OCI-LY7 (cell line): ENCODE data around the gene NOD2.

Experiments used
- EZH2phosphoT487 ChIP-seq: fragments of 200-600 bp; sonication (generic); IDR thresholded peaks from 2 replicates; pipeline ENCODE4 v1.6.1; 2018; ENCODE audit warnings: low read depth, borderline replicate concordance, mild to moderate bottlenecking, mixed run types, antibody characterized with exemption, low read length, moderate library complexity, mixed read lengths
- TF ChIP-seq, protein P1 (sequence below): fragments of 200-600 bp; sonication (generic); conservative IDR thresholded peaks from 2 replicates; pipeline ENCODE4 v1.5.1; 2014; ENCODE audit warnings: mild to moderate bottlenecking, antibody characterized with exemption, low read length, moderate library complexity, mixed read lengths

DNA sequence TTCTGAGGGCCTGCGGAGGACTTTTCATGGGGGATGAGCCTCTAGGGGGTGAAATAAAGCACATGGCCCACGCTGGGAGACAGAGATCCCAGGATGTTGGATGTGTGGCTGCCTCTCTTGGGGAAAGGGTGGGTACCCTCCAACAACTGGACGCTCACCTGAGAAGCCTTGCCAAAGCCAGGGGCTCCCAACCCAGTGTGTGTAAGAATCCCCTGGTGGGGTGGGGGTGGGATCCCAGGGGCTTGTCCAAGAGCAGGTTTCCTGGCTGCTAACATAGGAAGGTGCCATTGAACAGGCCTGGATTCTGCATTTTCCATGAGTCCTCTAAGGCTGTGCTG is 12.9 kb upstream of the NOD2 start:
- TF ChIP-seq, protein P1, sequence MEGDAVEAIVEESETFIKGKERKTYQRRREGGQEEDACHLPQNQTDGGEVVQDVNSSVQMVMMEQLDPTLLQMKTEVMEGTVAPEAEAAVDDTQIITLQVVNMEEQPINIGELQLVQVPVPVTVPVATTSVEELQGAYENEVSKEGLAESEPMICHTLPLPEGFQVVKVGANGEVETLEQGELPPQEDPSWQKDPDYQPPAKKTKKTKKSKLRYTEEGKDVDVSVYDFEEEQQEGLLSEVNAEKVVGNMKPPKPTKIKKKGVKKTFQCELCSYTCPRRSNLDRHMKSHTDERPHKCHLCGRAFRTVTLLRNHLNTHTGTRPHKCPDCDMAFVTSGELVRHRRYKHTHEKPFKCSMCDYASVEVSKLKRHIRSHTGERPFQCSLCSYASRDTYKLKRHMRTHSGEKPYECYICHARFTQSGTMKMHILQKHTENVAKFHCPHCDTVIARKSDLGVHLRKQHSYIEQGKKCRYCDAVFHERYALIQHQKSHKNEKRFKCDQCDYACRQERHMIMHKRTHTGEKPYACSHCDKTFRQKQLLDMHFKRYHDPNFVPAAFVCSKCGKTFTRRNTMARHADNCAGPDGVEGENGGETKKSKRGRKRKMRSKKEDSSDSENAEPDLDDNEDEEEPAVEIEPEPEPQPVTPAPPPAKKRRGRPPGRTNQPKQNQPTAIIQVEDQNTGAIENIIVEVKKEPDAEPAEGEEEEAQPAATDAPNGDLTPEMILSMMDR, result no peak
- no peak for TF ChIP-seq EZH2phosphoT487
